CD4-positive, CD25-positive, alpha-beta regulatory T cell (primary cell): ENCODE measurements around the gene ZNF214. TPM values are rescaled to one million over a fixed set of nuclear protein-coding genes. Genes with fewer than 3 reads are reported as not detected.
"Not testable (repeated sequence)": the region's sequence is repeated elsewhere in the genome, so short reads cannot be mapped to it uniquely, and the experiment has no call there.

Source experiments
- ATAC-seq, 2 donors: fragments of 150-1000 bp; cut with Tn5 transposase; one replicate each; pipeline ENCODE4 v1.10.0; 2021; ENCODE audit warnings: low read depth in 2 of 2, moderate number of reproducible peaks in 2 of 2, moderate library complexity in 1 of 2
- DNase-seq, 3 donors: peaks; one replicate each; pipeline versions ENCODE4 v3.0.0 to v3.0.0-alpha.2; 2012 to 2022; ENCODE audit warnings: mixed read lengths in 1 of 3
- H3K27ac ChIP-seq: one replicate; pipeline ENCODE4 v1.7.0; 2013; ENCODE audit warnings: mild to moderate bottlenecking, low read length; ENCODE audit not compliant: insufficient read depth, poor library complexity, severe bottlenecking
- H3K27me3 ChIP-seq: one replicate; pipeline ENCODE4 v1.7.0; 2013; ENCODE audit warnings: low read length; ENCODE audit not compliant: control insufficient read depth, insufficient read depth
- H3K36me3 ChIP-seq: one replicate; pipeline ENCODE4 v1.7.0; 2013; ENCODE audit warnings: mild to moderate bottlenecking, low read length, moderate library complexity; ENCODE audit not compliant: control insufficient read depth, insufficient read depth
- H3K4me1 ChIP-seq: 2 replicates; pipeline ENCODE4 v1.7.0; 2013; ENCODE audit warnings: mild to moderate bottlenecking, low read length; ENCODE audit not compliant: insufficient read depth, control insufficient read depth, poor library complexity, severe bottlenecking
- H3K4me3 ChIP-seq: one replicate; pipeline ENCODE4 v1.7.0; 2013; ENCODE audit warnings: low read depth, mild to moderate bottlenecking, low read length, moderate library complexity
- H3K9me3 ChIP-seq, 2 experiments: 1 replicate in 1 of 2; 2 replicates in 1 of 2; pipeline ENCODE4 v1.7.0; 2013; ENCODE audit warnings: low read length in 2 of 2, mild to moderate bottlenecking in 1 of 2, moderate library complexity in 1 of 2; ENCODE audit not compliant: control insufficient read depth in 2 of 2
- H3K27ac Mint-ChIP-seq, 3 donors: one replicate each; pipeline ENCODE4 v1.8.0; 2020 to 2022; ENCODE audit warnings: mild to moderate bottlenecking in 3 of 3, mixed read lengths in 3 of 3, moderate library complexity in 2 of 3
- H3K27me3 Mint-ChIP-seq: one replicate; pipeline ENCODE4 v1.8.0; 2022; ENCODE audit warnings: mild to moderate bottlenecking, mixed read lengths
- H3K36me3 Mint-ChIP-seq: one replicate; pipeline ENCODE4 v1.8.0; 2020; ENCODE audit warnings: mixed read lengths
- H3K4me1 Mint-ChIP-seq, 4 donors: one replicate each; pipeline ENCODE4 v1.8.0; 2020 to 2022; ENCODE audit warnings: mixed read lengths in 4 of 4, mild to moderate bottlenecking in 1 of 4
- H3K4me3 Mint-ChIP-seq, 4 donors: one replicate each; pipeline ENCODE4 v1.8.0; 2020 to 2022; ENCODE audit warnings: mild to moderate bottlenecking in 4 of 4, mixed read lengths in 4 of 4, moderate library complexity in 3 of 4
- H3K9me3 Mint-ChIP-seq, 7 donors: one replicate each; pipeline ENCODE4 v1.8.0; 2020 to 2022; ENCODE audit warnings: mixed read lengths in 7 of 7, mild to moderate bottlenecking in 3 of 7, moderate library complexity in 2 of 7
- polyA plus RNA-seq, 4 donors: library from polyadenylated mRNA; unstranded; fragments of 300-500 nt; fragmentation: Illumina TruSeq; gene quantifications; one replicate each; pipeline ENCODE4 v1.2.3, GENCODE V29; 2021
- total RNA-seq: library from RNA; stranded (reverse); gene quantifications from one replicate; pipeline ENCODE4 v1.2.3, GENCODE V29; 2022

ZNF214 gene
- total and polyA plus RNA-seq, 5 donors from 2014 or later = not detected

DNA sequence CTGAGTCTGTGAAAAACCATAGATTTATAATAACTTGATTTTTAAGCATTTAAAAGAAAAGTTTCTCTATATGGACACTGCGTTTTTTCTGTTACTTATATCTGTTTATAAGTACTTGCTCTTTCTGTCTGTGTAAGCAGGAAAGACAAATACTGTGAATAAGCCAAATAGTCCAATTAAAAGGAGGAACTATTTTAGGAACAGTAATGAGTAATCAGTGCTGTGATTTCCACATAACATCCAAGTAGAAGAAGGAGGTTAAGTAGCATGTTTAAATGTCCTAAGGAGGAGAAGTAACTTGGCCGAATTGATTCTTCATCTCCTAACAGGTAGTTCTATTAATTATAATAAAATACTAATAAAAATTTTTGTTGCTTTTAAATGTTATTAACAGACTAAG is 40.8 kb downstream of the ZNF214 start:
- Mint-ChIP-seq H3K27ac (no peak overlapping the region), H3K9me3 (peaks cover 0 to 2% (median 0%) of the 10 kb centered on the region in 7 donors), H3K4me1 (no peaks in the 10 kb centered on the region), H3K36me3 (no peaks in the 10 kb centered on the region), H3K4me3 (no peak overlapping the region), H3K27me3 (peaks cover 9% of the 10 kb centered on the region)
- no peak for ATAC-seq
- H3K9me3 ChIP-seq = no peaks in the 10 kb centered on the region
- no peak for DNase-seq
- H3K36me3 ChIP-seq = no peaks in the 10 kb centered on the region
- H3K4me1 ChIP-seq = no peaks in the 10 kb centered on the region
- H3K27me3 ChIP-seq = no peaks in the 10 kb centered on the region
- no peak overlapping the region for H3K27ac ChIP-seq
- H3K4me3 ChIP-seq = no peak overlapping the region

DNA sequence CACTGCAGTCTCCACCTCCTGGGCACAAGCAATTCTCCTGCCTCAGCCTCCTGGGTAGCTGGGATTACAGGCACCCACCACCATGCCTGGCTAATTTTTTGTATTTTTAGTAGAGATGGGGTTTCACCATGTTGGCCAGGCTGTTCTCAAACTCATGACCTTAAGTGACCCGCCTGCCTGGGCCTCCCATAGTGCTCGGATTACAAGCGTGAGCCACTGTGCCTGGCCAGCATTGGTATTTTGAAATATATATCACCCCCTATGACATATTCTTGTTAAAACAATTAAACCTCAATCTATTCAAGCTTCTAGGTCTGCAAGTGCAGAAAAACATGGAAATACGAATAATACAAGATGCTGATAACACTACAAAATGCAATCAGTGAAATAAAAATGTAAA is 50.3 kb downstream of the ZNF214 start:
- not testable (repeated sequence) for H3K36me3 ChIP-seq, H3K27ac ChIP-seq, H3K27ac Mint-ChIP-seq, H3K4me1 Mint-ChIP-seq, H3K27me3 Mint-ChIP-seq, H3K27me3 ChIP-seq, H3K36me3 Mint-ChIP-seq, DNase-seq, H3K9me3 Mint-ChIP-seq, H3K4me3 Mint-ChIP-seq, H3K9me3 ChIP-seq, ATAC-seq, H3K4me1 ChIP-seq, H3K4me3 ChIP-seq

DNA sequence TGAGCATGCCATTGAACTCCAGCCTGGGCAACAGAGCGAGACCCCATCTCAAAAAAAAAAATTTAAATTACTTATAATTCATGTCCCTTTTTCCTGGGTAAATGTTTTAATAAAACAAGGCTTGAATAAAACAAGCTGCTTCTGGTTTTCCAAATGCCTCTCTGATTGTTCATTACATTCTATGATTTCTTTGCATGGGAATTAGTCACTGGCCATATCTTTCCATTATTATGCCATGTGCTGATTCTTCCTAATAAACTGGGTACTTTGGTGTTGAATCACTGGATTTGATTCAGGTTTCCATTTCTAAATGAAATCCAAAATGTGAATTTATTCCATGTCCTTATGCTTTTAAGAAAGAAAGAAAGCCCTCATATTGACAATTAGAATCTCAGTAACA is 51.3 kb downstream of the ZNF214 start:
- H3K4me3 ChIP-seq = no peak overlapping the region
- Mint-ChIP-seq H3K9me3 (peaks cover 0 to 4% (median 0%) of the 10 kb centered on the region in 7 donors), H3K4me3 (no peak overlapping the region), H3K27me3 (no peaks in the 10 kb centered on the region), H3K36me3 (no peaks in the 10 kb centered on the region), H3K27ac (no peak overlapping the region), H3K4me1 (peaks cover 0 to 5% (median 0%) of the 10 kb centered on the region in 4 donors)
- no peak overlapping the region for H3K27ac ChIP-seq
- H3K27me3 ChIP-seq = no peaks in the 10 kb centered on the region
- DNase-seq (no peak), ATAC-seq (no peak)
- no peaks in the 10 kb centered on the region for H3K36me3 ChIP-seq
- H3K9me3 ChIP-seq = peaks cover 0 to 2% of the 10 kb centered on the region in 2 experiments
- H3K4me1 ChIP-seq = no peaks in the 10 kb centered on the region

DNA sequence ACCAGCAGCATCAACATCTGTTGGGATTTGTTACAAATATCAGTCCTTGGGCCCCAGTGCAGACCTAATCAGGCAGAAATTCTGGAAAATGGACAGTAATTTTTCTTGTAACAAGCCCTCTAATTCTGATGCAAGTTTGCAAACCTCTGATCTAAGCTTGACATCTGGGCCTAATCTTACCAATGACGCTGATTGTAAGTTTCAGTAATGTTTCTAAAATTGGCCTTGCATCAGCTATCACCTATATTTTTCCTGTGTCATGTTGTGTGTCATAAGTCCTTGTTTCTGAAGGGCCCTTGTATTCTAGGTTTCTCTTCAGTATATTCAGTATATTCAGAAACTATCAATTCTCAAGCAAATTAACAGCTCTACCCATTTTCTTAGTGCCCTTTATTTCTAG is 57.5 kb downstream of the ZNF214 start:
- ATAC-seq = no peak
- Mint-ChIP-seq H3K4me1 (peaks cover 0 to 5% (median 0%) of the 10 kb centered on the region in 4 donors), H3K36me3 (no peaks in the 10 kb centered on the region), H3K9me3 (peaks cover 0 to 1% (median 0%) of the 10 kb centered on the region in 7 donors), H3K27me3 (no peaks in the 10 kb centered on the region), H3K4me3 (no peak overlapping the region), H3K27ac (no peak overlapping the region)
- Histone ChIP-seq H3K36me3 (no peaks in the 10 kb centered on the region), H3K4me3 (no peak overlapping the region), H3K4me1 (no peaks in the 10 kb centered on the region), H3K9me3 (no peaks in the 10 kb centered on the region), H3K27me3 (peaks cover 3% of the 10 kb centered on the region), H3K27ac (no peak overlapping the region)
- DNase-seq = no peak

DNA sequence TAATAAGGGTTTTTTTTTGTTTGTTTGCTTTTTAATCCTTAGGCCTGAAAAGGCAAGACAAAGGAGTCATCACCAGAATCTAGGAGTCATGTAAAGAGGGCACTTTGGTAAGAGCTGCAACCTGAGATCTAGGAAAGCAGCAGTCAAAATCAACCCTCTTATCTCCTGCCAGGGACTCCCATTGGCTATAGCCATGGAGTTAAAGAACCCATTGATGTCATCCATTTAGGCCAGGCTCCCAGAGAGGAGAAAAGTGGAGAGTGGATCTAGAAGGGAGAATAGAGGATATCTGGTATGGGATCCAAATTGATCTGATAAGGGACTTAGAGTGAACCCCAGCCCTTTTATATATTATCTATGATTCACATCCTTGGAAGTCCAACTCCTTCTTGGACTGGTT is 58.0 kb downstream of the ZNF214 start:
- no peak overlapping the region for H3K27ac Mint-ChIP-seq
- Histone ChIP-seq H3K4me1 (no peaks in the 10 kb centered on the region), H3K27ac (no peak overlapping the region), H3K36me3 (no peaks in the 10 kb centered on the region), H3K27me3 (peaks cover 3% of the 10 kb centered on the region), H3K4me3 (no peak overlapping the region), H3K9me3 (no peaks in the 10 kb centered on the region)
- peaks cover 0 to under 1% (median 0%) of the 10 kb centered on the region in 4 donors for H3K4me1 Mint-ChIP-seq
- no peaks in the 10 kb centered on the region for H3K9me3 Mint-ChIP-seq
- no peak overlapping the region for H3K4me3 Mint-ChIP-seq
- ATAC-seq (no peak), DNase-seq (no peak)
- H3K36me3 Mint-ChIP-seq = no peaks in the 10 kb centered on the region
- no peaks in the 10 kb centered on the region for H3K27me3 Mint-ChIP-seq

DNA sequence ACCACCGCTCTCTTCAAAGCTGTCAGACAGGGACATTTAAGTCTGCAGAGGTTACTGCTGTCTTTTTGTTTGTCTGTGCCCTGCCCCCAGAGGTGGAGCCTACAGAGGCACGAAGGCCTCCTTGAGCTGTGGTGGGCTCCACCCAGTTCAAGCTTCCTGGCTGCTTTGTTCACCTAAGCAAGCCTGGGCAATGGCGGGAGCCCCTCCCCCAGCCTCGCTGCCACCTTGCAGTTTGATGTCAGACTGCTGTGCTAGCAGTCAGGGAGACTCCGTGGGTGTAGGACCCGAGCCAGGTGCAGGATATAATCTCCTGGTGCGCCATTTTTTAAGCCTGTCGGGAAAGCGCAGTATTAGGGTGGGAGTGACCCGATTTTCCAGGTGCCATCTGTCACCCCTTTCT is 65.9 kb downstream of the ZNF214 start:
- H3K4me3 ChIP-seq, H3K27ac ChIP-seq, DNase-seq, H3K4me1 ChIP-seq, H3K9me3 Mint-ChIP-seq, H3K4me1 Mint-ChIP-seq, H3K9me3 ChIP-seq, ATAC-seq, H3K4me3 Mint-ChIP-seq, H3K27me3 ChIP-seq, H3K36me3 Mint-ChIP-seq, H3K27ac Mint-ChIP-seq, H3K27me3 Mint-ChIP-seq, H3K36me3 ChIP-seq: not testable (repeated sequence)

Other genes starting within 250 kb of the ZNF214 start
- gene OR2AG2, start 248.4 kb downstream of the ZNF214 start, total RNA-seq = not detected
- gene OR2AG2, start 248.4 kb downstream of the ZNF214 start, polyA plus RNA-seq = not detected
- gene OR2AG1, start 237.3 kb downstream of the ZNF214 start, total RNA-seq = not detected
- not detected for gene OR2AG1, start 237.3 kb downstream of the ZNF214 start, polyA plus RNA-seq
- not detected for gene OR6A2, start 220.7 kb downstream of the ZNF214 start, total RNA-seq
- not detected for gene OR6A2, start 220.7 kb downstream of the ZNF214 start, polyA plus RNA-seq
- gene OR10A5, start 174.7 kb downstream of the ZNF214 start, total RNA-seq = not detected
- gene OR10A5, start 174.7 kb downstream of the ZNF214 start, polyA plus RNA-seq = not detected
- gene OR10A2, start 157.3 kb downstream of the ZNF214 start, total RNA-seq = not detected
- gene OR10A2, start 157.3 kb downstream of the ZNF214 start, polyA plus RNA-seq = not detected
- gene OR10A4, start 143.7 kb downstream of the ZNF214 start, total RNA-seq = not detected
- not detected for gene OR10A4, start 143.7 kb downstream of the ZNF214 start, polyA plus RNA-seq
- gene OR2D2, start 127.8 kb downstream of the ZNF214 start, total RNA-seq = not detected
- not detected for gene OR2D2, start 127.8 kb downstream of the ZNF214 start, polyA plus RNA-seq
- not detected for gene OR2D3, start 99.3 kb downstream of the ZNF214 start, total RNA-seq
- not detected for gene OR2D3, start 99.3 kb downstream of the ZNF214 start, polyA plus RNA-seq
- gene ZNF215, start 93.9 kb downstream of the ZNF214 start, total RNA-seq = 0.15 TPM
- under 1 TPM in 1 of 4 donors, not detected in 3; 0.23 TPM for gene ZNF215, start 93.9 kb downstream of the ZNF214 start, polyA plus RNA-seq
- not detected for gene NLRP14, start 133 bp upstream of the ZNF214 start, total RNA-seq
- not detected for gene NLRP14, start 133 bp upstream of the ZNF214 start, polyA plus RNA-seq
- not detected for gene RBMXL2, start 68.7 kb upstream of the ZNF214 start, total RNA-seq
- gene RBMXL2, start 68.7 kb upstream of the ZNF214 start, polyA plus RNA-seq = not detected
- gene SYT9, start 231.6 kb upstream of the ZNF214 start, total RNA-seq = not detected
- gene SYT9, start 231.6 kb upstream of the ZNF214 start, polyA plus RNA-seq = under 1 TPM in 1 of 4 donors, not detected in 3; 0.10 TPM